ENCODE data around the gene OGFOD3.

The OGFOD3 gene

GRCh38 chr17:82449883-82450356 lies 31.5 kb upstream of the OGFOD3 start:
- TF ChIP-seq CTCF (IDR thresholded peaks at IDR 0.05) = no peak
- TF ChIP-seq ZFX (IDR thresholded peaks at IDR 0.05; ENCODE audit: borderline replicate concordance) = no peak
- peak overlapping the region; percentile 82 for H3K27ac ChIP-seq

- TF ChIP-seq CTCF (IDR thresholded peaks at IDR 0.05) = no peak
- TF ChIP-seq ZFX (IDR thresholded peaks at IDR 0.05; ENCODE audit: borderline replicate concordance) = no peak
- peak overlapping the region; percentile 82; the same call in 1 of the 2 replicates for H3K27ac ChIP-seq
Observed at GRCh38 chr17:82449131-82449882, 30.9 kb upstream of the OGFOD3 start.

DNA sequence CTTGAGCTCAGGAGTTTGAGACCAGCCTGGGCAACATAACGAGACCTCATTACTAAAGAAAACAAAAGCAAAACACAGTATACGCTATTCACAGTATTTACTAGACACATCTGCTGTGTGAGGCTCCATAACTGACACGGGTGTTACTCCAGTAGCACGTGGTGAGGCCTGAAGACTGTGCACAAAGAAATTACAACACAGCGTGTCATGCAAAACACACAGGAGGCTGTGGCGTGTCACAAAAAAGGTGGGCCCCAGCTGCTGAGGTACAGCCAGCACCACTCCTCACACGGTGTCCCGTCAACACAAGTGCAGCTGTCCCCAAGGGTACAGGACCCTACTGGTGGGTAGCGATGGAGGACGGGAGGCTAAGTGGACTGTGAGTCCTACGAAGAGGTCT lies 29.5 kb upstream of the OGFOD3 start:
- TF ChIP-seq ZFX (IDR thresholded peaks at IDR 0.05; ENCODE audit: borderline replicate concordance) (no peak), CTCF (IDR thresholded peaks at IDR 0.05) (no peak)
- no peak overlapping the region for H3K27ac ChIP-seq

- no peak overlapping the region for H3K27ac ChIP-seq
- TF ChIP-seq ZFX (IDR thresholded peaks at IDR 0.05; ENCODE audit: borderline replicate concordance) (no peak), CTCF (IDR thresholded peaks at IDR 0.05) (no peak)
Observed at GRCh38 chr17:82446649-82447048, 28.3 kb upstream of the OGFOD3 start.

DNA sequence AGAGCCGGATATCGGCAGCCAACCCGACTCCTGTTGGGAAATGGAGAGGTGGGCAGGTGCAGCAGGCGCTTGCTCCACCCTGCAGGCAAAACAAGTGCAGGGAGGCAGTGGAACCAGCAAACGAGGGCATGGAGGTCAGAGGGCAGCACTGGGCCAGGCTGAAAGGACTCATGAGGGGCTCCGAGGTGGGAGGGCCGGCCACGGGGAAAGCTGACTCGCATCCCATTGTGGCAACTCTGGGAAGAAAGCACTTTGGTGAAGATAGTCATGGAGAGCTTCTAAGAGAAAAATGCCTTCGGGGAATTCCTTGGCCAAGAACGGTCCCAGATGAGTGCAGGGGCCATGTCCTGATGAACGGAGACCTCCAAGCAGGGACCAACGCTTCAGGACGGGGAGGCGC lies 27.7 kb upstream of the OGFOD3 start:
- TF ChIP-seq ZFX (IDR thresholded peaks at IDR 0.05; ENCODE audit: borderline replicate concordance) (no peak), CTCF (IDR thresholded peaks at IDR 0.05) (no peak)
- H3K27ac ChIP-seq = no peak overlapping the region

DNA sequence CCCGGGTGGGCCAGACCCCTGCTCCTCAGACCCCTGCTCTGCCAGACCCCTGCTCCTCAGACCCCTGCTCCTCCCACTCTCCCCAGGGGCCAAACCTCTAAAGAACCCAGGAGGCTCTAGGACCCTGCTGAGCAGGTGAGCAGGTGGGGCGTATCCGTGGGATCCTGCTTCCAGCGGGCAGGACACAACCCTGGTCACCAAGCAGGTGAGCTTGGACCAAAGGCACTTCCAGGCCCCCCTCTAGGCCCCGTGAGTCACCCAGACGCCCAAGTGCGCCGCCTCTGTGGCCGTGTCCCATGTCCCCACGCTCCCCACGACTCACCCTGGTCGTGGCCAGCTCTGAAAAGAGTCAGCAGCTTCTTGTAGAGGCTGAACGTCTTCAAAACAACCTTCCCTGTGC lies 27.2 kb upstream of the OGFOD3 start:
- TF ChIP-seq ZFX (IDR thresholded peaks at IDR 0.05; ENCODE audit: borderline replicate concordance) (no peak), CTCF (IDR thresholded peaks at IDR 0.05) (no peak)
- no peak overlapping the region for H3K27ac ChIP-seq

DNA sequence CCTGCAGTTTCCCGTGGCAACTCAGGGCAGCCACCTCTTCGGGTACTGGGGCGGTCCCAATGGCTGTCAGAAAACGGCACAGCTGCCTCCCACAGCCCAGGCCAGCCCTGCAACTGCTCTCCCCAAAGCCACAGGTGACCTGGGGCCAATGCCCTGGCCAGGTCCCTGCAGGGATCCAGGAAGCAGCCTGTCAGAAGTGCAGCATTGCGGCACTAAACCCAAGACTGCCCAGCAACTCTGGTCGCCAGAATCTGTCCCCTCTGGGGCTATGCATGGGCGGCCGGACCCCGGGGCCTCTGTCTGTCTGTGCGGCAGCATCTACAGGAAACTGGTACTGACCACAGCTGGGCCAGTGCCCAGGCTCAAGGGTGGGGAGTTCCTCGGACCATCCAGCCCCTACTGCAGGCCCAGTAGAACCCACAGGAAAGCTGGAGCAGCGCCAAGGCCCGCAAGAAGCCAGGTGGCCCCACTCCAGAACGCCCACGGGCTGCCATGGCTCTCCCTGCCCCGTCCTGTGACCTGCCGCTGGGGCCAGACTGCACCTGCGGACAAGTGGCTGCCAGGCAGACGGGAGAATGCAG lies 26.6 kb upstream of the OGFOD3 start:
- H3K27ac ChIP-seq = no peak overlapping the region
- no peak for TF ChIP-seq ZFX (IDR thresholded peaks at IDR 0.05; ENCODE audit: borderline replicate concordance)
- TF ChIP-seq CTCF (IDR thresholded peaks at IDR 0.05) = no peak

Data from 22Rv1 (cell line).